DOHH2 (cell line): ENCODE measurements around the gene GALE.

Experiments used
- EZH2phosphoT487 ChIP-seq: fragments of 200-600 bp; sonication (generic); IDR thresholded peaks from 2 replicates; pipeline ENCODE4 v1.6.1; 2017; ENCODE audit warnings: borderline replicate concordance, mild to moderate bottlenecking, antibody characterized with exemption, low read length, moderate library complexity, mixed read lengths
- TF ChIP-seq, protein P1 (sequence below): fragments of 200-600 bp; sonication (generic); IDR thresholded peaks from one replicate; pipeline ENCODE4 v1.5.1; 2014; ENCODE audit warnings: antibody characterized with exemption, mild to moderate bottlenecking, low read depth, low read length; ENCODE audit not compliant: poor library complexity, severe bottlenecking

DNA sequence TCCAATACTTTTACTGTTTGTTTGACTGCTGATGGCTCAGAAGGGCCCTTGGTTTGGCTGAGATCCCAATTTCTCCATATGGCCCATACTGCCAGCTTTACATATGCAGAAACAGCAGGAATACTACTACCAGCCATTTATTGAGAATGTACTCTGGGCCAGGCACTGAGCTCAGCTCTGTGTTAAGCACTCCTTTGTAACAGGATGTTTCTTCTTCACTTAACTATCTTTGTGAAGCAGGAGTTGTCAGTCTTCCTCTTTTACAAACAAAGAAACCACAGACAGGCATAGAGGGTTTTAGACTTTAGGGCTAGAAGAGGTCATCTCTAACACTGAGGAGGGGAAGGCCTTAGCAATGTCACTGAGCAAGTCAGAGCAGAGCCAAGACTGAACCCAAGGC is 16.4 kb upstream of the GALE start:
- TF ChIP-seq, protein P1, sequence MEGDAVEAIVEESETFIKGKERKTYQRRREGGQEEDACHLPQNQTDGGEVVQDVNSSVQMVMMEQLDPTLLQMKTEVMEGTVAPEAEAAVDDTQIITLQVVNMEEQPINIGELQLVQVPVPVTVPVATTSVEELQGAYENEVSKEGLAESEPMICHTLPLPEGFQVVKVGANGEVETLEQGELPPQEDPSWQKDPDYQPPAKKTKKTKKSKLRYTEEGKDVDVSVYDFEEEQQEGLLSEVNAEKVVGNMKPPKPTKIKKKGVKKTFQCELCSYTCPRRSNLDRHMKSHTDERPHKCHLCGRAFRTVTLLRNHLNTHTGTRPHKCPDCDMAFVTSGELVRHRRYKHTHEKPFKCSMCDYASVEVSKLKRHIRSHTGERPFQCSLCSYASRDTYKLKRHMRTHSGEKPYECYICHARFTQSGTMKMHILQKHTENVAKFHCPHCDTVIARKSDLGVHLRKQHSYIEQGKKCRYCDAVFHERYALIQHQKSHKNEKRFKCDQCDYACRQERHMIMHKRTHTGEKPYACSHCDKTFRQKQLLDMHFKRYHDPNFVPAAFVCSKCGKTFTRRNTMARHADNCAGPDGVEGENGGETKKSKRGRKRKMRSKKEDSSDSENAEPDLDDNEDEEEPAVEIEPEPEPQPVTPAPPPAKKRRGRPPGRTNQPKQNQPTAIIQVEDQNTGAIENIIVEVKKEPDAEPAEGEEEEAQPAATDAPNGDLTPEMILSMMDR, result no peak
- TF ChIP-seq EZH2phosphoT487, result no peak
